GM21619 (cell line): Measurements from ENCODE around the gene CMA1.
"Not testable (repeated sequence)": the region's sequence is repeated elsewhere in the genome, so short reads cannot be mapped to it uniquely, and the experiment has no call there.

ENCODE experiments used
- ATAC-seq: cut with Tn5 transposase; IDR thresholded peaks from one replicate; pipeline ENCODE4 v1.9.1; 2021; ENCODE audit not compliant: unreplicated experiment

The CMA1 gene

GRCh38 chr14:24508155-24508840, at the start of gene CMA1:
TSS of gene CMA1 (minus strand) at chr14:24508265. CDS start at chr14:24508235, 30 bp downstream.
- no peak for ATAC-seq

- no peak for ATAC-seq
Measured at GRCh38 chr14:24556756-24557155, 48.7 kb upstream of the CMA1 start.

- ATAC-seq = not testable (repeated sequence)
Measured at GRCh38 chr14:24549064-24549463, 41.0 kb upstream of the CMA1 start.

- ATAC-seq = no peak
Measured at GRCh38 chr14:24542346-24542936, 34.4 kb upstream of the CMA1 start.

GRCh38 chr14:24535737-24536136, 27.7 kb upstream of the CMA1 start:
- ATAC-seq = no peak

- ATAC-seq = no peak
Measured at GRCh38 chr14:24534286-24534685, 26.2 kb upstream of the CMA1 start.

GRCh38 chr14:24525877-24526620, 18.0 kb upstream of the CMA1 start:
- ATAC-seq = not testable (repeated sequence)

GRCh38 chr14:24518851-24519250, 10.8 kb upstream of the CMA1 start:
- ATAC-seq = no peak

GRCh38 chr14:24514209-24514608, 6.1 kb upstream of the CMA1 start:
- ATAC-seq = no peak

GRCh38 chr14:24513009-24513408, 4.9 kb upstream of the CMA1 start:
- ATAC-seq = no peak

- ATAC-seq = no peak
Measured at GRCh38 chr14:24506443-24506842, 1.6 kb downstream of the CMA1 start.

GRCh38 chr14:24504425-24504950, 3.6 kb downstream of the CMA1 start:
- ATAC-seq = no peak

- not testable (repeated sequence) for ATAC-seq
Measured at GRCh38 chr14:24491586-24492408, 16.3 kb downstream of the CMA1 start.

- no peak for ATAC-seq
Measured at GRCh38 chr14:24483604-24484252, 24.3 kb downstream of the CMA1 start.

- not testable (repeated sequence) for ATAC-seq
Measured at GRCh38 chr14:24482699-24483303, 25.3 kb downstream of the CMA1 start.

- ATAC-seq = peak; percentile 82
Measured at GRCh38 chr14:24481622-24482324, 26.3 kb downstream of the CMA1 start.

- ATAC-seq = not testable (repeated sequence)
Measured at GRCh38 chr14:24479999-24480398, 28.1 kb downstream of the CMA1 start.

- ATAC-seq = no peak
Measured at GRCh38 chr14:24475261-24475660, 32.8 kb downstream of the CMA1 start.

- no peak for ATAC-seq
Measured at GRCh38 chr14:24473211-24473610, 34.9 kb downstream of the CMA1 start.
